HG03558 (cell line): ENCODE data around the gene OCEL1.

Experiments used
- ATAC-seq: cut with Tn5 transposase; IDR thresholded peaks from one replicate; pipeline ENCODE4 v1.9.1; 2021; ENCODE audit warnings: moderate number of reproducible peaks; ENCODE audit not compliant: unreplicated experiment; ENCODE audit errors: extremely low read depth

Gene OCEL1

GRCh38 chr19:17209126-17210036 is 16.6 kb upstream of the OCEL1 start:
- ATAC-seq, result no peak

GRCh38 chr19:17210296-17210695 is 15.7 kb upstream of the OCEL1 start:
- no peak for ATAC-seq

GRCh38 chr19:17211547-17212446 is 14.2 kb upstream of the OCEL1 start:
- ATAC-seq, result no peak

- no peak for ATAC-seq
Measured at GRCh38 chr19:17213334-17213733, 12.7 kb upstream of the OCEL1 start.

- no peak for ATAC-seq
Measured at GRCh38 chr19:17214508-17215126, 11.4 kb upstream of the OCEL1 start.

- ATAC-seq, result no peak
Measured at GRCh38 chr19:17215127-17215971, 10.7 kb upstream of the OCEL1 start, which contains the start of gene USE1. USE1 (plus strand) TSS chr19:17215357; CDS start chr19:17215406, 49 bp downstream.

GRCh38 chr19:17216058-17216670 is 9.9 kb upstream of the OCEL1 start:
- no peak for ATAC-seq

GRCh38 chr19:17219286-17219685 is 6.7 kb upstream of the OCEL1 start:
- ATAC-seq, result no peak

- ATAC-seq, result no peak
Measured at GRCh38 chr19:17220207-17220758, 5.7 kb upstream of the OCEL1 start.

- no peak for ATAC-seq
Measured at GRCh38 chr19:17225053-17225452, 973 bp upstream of the OCEL1 start.

GRCh38 chr19:17227798-17228367 is 1.9 kb downstream of the OCEL1 start:
- ATAC-seq, result no peak

GRCh38 chr19:17229890-17230289 is 3.9 kb downstream of the OCEL1 start:
- ATAC-seq, result no peak

GRCh38 chr19:17232258-17232657 is 6.2 kb downstream of the OCEL1 start:
- no peak for ATAC-seq

GRCh38 chr19:17234911-17235299 is 8.9 kb downstream of the OCEL1 start:
- no peak for ATAC-seq

GRCh38 chr19:17235300-17235970 is 9.4 kb downstream of the OCEL1 start:
- ATAC-seq, result no peak

- no peak for ATAC-seq
Measured at GRCh38 chr19:17235971-17236777, 10.1 kb downstream of the OCEL1 start.

GRCh38 chr19:17236811-17237543 is 11.0 kb downstream of the OCEL1 start:
- no peak for ATAC-seq
